ENCODE data around the gene ST3GAL5.

DNA sequence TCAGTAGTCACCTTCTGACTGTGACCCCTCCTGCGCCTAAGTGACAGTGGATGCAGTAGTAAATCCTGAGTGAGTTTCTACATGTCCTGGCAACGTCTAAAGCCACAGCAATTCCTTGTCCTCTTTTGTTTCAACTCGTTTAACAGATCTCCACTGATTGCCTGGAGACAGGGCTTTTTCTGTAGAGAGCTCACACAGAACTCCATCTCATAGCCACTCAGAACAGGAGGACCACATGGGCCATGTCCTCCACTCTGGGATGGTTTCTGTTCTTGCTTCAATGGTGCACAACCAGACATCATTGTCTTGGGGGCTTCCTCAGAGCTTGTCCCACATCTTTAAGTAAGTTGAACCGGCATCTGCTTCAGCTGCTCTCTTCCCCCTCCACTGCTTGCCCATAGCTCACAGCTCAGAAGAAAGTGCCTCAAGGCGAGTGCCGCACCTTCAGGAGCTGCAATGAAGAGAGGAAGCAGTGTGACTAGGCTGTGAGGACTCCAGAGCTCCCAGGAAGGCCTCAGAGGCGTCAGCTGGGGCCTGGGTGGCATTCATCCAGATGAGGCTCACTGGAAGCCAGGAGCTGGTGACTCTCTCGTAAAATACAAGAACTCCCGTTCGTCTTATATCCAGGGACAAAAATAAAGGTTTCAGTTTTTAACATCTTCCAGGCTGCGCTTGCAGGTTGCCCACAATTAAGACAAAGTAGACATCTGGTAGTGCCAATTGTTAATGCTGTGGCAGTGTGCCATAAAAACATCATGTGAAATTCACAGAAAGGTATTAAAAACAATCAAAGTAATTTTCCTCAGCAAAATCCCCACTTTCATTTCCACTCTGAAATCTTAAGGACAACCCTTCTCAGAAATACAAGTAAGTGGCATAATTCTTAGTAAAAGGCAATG lies 37.3 kb downstream of the ST3GAL5 start:
- TF ChIP-seq, protein P1, sequence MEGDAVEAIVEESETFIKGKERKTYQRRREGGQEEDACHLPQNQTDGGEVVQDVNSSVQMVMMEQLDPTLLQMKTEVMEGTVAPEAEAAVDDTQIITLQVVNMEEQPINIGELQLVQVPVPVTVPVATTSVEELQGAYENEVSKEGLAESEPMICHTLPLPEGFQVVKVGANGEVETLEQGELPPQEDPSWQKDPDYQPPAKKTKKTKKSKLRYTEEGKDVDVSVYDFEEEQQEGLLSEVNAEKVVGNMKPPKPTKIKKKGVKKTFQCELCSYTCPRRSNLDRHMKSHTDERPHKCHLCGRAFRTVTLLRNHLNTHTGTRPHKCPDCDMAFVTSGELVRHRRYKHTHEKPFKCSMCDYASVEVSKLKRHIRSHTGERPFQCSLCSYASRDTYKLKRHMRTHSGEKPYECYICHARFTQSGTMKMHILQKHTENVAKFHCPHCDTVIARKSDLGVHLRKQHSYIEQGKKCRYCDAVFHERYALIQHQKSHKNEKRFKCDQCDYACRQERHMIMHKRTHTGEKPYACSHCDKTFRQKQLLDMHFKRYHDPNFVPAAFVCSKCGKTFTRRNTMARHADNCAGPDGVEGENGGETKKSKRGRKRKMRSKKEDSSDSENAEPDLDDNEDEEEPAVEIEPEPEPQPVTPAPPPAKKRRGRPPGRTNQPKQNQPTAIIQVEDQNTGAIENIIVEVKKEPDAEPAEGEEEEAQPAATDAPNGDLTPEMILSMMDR (IDR thresholded peaks at IDR 0.05): no peak
- no peak for TF ChIP-seq POLR2A (IDR thresholded peaks at IDR 0.05)
- TF ChIP-seq POLR2AphosphoS5 (IDR thresholded peaks at IDR 0.05): no peak
